ENCODE measurements around the gene ZNF436. TPM values are rescaled to one million over a fixed set of nuclear protein-coding genes. Genes with fewer than 3 reads are reported as not detected.
A peak's percentile ranks its signal among the peaks of the same experiment; 100 is the strongest.

The ZNF436 gene
- polyA plus RNA-seq, 1 donor from 2014 or later, result 27.1 TPM

GRCh38 chr1:23357138-23357908, 12.3 kb downstream of the ZNF436 start:
- Histone ChIP-seq H3K79me2 (replicated peaks; ENCODE audit: insufficient read depth, low read length) (no peaks in the 10 kb centered on the region), H3K4me3 (ENCODE audit: low read length) (peak overlapping the region; percentile 43), H3K9me2 (ENCODE audit: insufficient read depth, low read length) (no peaks in the 10 kb centered on the region), H4K20me1 (ENCODE audit: insufficient read depth) (no peaks in the 10 kb centered on the region), H2AFZ (ENCODE audit: low read depth, low read length) (no peak overlapping the region), H3K4me2 (ENCODE audit: low read length) (no peak overlapping the region), H3K36me3 (ENCODE audit: insufficient read depth, low read length) (peaks cover 21% of the 10 kb centered on the region), H3K9ac (ENCODE audit: low read length) (no peak overlapping the region), H3F3A (ENCODE audit: insufficient read depth, low read length, poor library complexity, severe bottlenecking) (no peaks in the 10 kb centered on the region), H3K27me3 (ENCODE audit: insufficient read depth, low read depth, low read length) (no peaks in the 10 kb centered on the region), H3K27ac (ENCODE audit: low read length) (no peak overlapping the region), H3K9me3 (ENCODE audit: low read length) (peaks cover 26% of the 10 kb centered on the region)
- TF ChIP-seq MXI1 (conservative IDR thresholded peaks at IDR 0.05; ENCODE audit: poor library complexity, severe bottlenecking) (no peak), POLR2AphosphoS5 (IDR thresholded peaks at IDR 0.05) (no peak), TAF1 (IDR thresholded peaks at IDR 0.05; ENCODE audit: low read depth) (no peak), RAD21 (conservative IDR thresholded peaks at IDR 0.05) (no peak), REST (IDR thresholded peaks at IDR 0.05; ENCODE audit: borderline replicate concordance) (no peak)

GRCh38 chr1:23356471-23357137, 13.0 kb downstream of the ZNF436 start:
- no peak overlapping the region for H3K9ac ChIP-seq (ENCODE audit: low read length)
- no peak overlapping the region for H3K4me2 ChIP-seq (ENCODE audit: low read length)
- no peaks in the 10 kb centered on the region for H3K27me3 ChIP-seq (ENCODE audit: insufficient read depth, low read depth, low read length)
- no peaks in the 10 kb centered on the region for H3F3A ChIP-seq (ENCODE audit: insufficient read depth, low read length, poor library complexity, severe bottlenecking)
- H2AFZ ChIP-seq (ENCODE audit: low read depth, low read length), result no peak overlapping the region
- no peak overlapping the region for H3K27ac ChIP-seq (ENCODE audit: low read length)
- H3K9me3 ChIP-seq (ENCODE audit: low read length), result peaks cover 19% of the 10 kb centered on the region
- no peaks in the 10 kb centered on the region for H4K20me1 ChIP-seq (ENCODE audit: insufficient read depth)
- no peaks in the 10 kb centered on the region for H3K79me2 ChIP-seq (replicated peaks; ENCODE audit: insufficient read depth, low read length)
- H3K4me3 ChIP-seq (ENCODE audit: low read length), result peak overlapping the region; percentile 43
- H3K9me2 ChIP-seq (ENCODE audit: insufficient read depth, low read length), result no peaks in the 10 kb centered on the region
- peaks cover 14% of the 10 kb centered on the region for H3K36me3 ChIP-seq (ENCODE audit: insufficient read depth, low read length)
- TF ChIP-seq MXI1 (conservative IDR thresholded peaks at IDR 0.05; ENCODE audit: poor library complexity, severe bottlenecking) (no peak), EP300 (conservative IDR thresholded peaks at IDR 0.05; ENCODE audit: poor library complexity, severe bottlenecking) (no peak), TAF1 (IDR thresholded peaks at IDR 0.05; ENCODE audit: low read depth) (no peak), RAD21 (conservative IDR thresholded peaks at IDR 0.05) (no peak), CTCF (IDR thresholded peaks at IDR 0.05; ENCODE audit: poor library complexity, severe bottlenecking) (no peak), POLR2AphosphoS5 (IDR thresholded peaks at IDR 0.05) (no peak), EZH2 (IDR thresholded peaks at IDR 0.05; ENCODE audit: borderline replicate concordance, insufficient read depth, low read length, poor library complexity, severe bottlenecking) (no peak), SMC3 (conservative IDR thresholded peaks at IDR 0.05; ENCODE audit: poor library complexity) (no peak), REST (IDR thresholded peaks at IDR 0.05; ENCODE audit: borderline replicate concordance) (no peak)

Data from neural cell (in vitro differentiated cells).